ENCODE measurements around the gene OR4D1.
"Not testable (repeated sequence)": the region's sequence is repeated elsewhere in the genome, so short reads cannot be mapped to it uniquely, and the experiment has no call there.

Gene OR4D1

DNA sequence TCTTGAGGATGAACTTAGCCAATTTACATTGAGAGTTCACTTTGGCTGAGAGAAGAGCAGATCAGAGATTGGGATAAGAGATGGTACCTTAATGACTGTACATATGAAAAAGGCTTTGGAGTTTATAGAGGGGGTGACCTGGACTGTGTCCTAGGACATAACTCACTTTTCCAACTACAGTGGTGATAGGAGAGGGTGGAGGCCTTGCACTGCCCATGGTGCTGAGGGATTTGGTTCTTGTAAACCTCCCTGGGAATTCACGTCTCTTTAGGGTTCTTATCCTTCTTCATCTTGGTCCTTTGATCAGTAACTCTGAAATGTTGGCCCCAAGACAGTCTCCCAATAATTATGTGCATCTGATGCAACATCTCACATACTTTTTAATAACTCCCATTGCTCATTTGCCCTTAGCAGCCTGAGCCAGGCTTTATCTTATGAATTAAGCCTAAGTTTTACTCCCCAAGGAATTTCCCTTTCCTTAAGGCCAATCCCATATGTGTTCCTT lies at the start of gene OR4D1:
Gene OR4D1, plus strand, starts transcription at position 455 of the 505 bp plus-strand sequence. CDS start 6,770 bp downstream, outside the sequence.
- DNase-seq (ENCODE audit: low spot score) = no peak

DNA sequence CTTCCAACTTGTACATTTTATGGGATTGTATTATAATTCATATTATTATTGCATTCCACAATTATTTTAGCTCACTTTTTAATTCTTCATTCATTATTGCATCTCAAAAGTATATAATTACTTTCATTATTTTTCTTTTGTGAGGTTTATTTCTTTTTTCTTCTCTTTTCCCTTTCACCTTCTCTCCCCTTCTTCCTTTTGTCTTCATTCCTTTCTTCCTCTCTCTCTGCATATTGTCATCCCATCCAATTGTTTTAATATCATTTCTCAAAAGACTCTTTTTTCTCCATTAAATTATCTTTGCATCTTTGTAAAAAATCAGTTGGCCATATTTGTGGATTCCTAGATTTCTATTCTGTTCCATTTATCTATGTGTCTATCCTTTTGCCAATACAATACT lies 47.7 kb upstream of the OR4D1 start:
- DNase-seq (ENCODE audit: low spot score) = no peak

DNA sequence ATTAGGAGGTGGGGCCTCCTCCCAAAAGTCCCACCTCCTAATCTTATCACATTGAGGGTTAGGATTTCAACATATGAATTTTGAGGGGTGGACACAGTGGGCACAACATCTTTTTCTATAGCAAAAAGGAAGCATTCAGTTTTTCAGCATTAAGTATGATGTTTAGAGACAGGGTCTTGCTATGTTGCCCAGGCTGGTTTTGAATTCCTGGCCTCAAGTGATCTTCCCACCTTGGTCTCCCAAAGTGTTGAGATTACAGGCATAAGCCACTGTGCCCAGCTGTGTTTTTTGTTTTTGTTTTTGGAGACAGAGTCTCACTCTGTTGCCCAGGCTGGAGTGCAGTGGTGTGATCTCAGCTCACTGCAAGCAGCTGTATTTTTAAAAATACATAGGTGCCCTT lies 46.3 kb upstream of the OR4D1 start:
- DNase-seq (ENCODE audit: low spot score) = not testable (repeated sequence)

DNA sequence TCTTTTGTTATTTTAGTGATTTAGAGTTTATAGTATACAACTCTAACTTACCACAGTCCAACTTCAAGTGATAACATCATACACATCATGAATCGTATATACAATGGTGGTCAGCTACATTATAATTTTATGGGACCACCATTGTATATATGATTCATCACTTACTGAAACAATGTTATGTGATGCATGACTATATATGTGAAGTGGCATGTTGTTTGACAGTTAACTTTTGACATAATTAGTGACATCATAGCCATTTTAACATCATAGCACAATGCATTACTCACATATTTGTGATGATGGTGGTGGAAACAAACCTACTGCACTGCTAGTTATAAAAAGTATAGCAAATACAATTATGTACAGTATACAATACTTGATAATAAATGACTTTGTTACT lies 43.1 kb upstream of the OR4D1 start:
- no peak for DNase-seq (ENCODE audit: low spot score)

DNA sequence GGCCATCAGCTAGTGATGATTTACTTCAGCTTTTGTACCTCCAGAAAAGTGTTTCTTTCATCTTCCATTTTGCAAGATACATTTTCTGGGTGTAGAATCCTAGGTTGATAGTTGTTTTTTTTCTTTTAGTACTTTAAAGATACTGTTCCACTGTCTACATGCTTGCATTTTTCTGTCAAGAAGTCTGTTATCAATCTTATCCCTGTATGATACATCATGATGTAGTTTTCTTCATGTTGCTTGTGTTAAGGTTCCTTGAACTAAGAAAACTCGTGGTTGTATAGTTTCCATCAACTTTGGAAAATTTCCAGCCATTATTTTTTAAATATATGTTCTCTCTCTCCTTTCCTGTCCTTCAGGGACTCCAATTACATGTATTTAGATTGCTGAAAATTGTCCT lies 40.9 kb upstream of the OR4D1 start:
- DNase-seq (ENCODE audit: low spot score) = no peak

DNA sequence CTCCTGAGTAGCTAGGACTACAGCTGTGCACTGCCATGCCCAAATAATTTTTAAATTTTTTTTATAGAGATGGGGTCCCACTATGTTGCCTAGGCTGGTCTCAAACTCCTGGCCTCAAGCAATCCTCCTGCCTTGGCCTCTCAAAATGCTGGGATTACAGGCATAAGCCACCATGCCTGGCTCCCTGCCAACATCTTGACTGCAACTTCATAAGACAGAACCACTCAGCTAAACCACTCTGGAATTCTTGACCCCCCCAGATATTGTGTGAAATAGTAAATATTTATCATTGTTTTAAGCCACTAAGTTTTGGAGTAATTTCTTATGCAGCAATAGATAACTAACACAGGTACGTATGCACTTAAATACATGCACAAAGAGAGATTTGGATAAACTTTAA lies 39.0 kb upstream of the OR4D1 start:
- no peak for DNase-seq (ENCODE audit: low spot score)

DNA sequence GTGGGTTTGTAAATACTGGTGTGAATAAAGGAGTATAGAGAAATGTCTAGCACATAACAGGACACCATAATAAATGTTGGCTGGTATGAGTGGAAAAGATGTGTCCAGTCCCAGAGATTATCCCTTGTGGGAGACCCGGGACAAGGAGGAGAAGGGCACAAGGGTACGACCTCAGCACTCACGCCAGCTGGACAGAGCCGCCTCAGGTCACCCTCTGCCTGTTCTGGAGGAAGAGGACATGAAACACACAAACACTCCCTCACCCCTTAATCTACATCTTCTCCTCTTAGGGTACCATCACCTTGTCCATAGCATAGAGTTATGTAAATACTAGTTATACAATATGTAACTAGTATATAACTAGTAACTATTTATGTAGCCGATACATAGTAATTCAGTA lies 38.2 kb upstream of the OR4D1 start:
- no peak for DNase-seq (ENCODE audit: low spot score)

DNA sequence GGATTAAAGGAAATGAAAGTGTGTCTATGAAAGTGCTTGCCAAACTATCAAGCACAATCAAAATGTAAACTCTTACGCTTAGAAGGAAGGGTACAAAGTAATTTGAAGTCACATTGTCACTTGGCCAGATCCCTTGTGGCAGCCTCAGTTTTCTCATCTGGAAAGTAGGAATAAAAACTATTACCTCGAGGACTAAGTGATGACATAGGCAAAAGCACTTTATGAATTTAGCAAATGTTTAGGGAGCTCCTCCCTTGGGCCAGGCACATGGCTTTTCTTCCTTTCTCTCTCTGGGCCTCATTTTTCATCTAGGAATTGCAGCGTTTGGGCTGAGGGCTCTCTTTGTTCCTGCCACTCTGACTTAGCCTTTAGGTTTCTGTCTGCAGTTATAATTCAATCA lies 36.5 kb upstream of the OR4D1 start:
- DNase-seq (ENCODE audit: low spot score) = no peak

DNA sequence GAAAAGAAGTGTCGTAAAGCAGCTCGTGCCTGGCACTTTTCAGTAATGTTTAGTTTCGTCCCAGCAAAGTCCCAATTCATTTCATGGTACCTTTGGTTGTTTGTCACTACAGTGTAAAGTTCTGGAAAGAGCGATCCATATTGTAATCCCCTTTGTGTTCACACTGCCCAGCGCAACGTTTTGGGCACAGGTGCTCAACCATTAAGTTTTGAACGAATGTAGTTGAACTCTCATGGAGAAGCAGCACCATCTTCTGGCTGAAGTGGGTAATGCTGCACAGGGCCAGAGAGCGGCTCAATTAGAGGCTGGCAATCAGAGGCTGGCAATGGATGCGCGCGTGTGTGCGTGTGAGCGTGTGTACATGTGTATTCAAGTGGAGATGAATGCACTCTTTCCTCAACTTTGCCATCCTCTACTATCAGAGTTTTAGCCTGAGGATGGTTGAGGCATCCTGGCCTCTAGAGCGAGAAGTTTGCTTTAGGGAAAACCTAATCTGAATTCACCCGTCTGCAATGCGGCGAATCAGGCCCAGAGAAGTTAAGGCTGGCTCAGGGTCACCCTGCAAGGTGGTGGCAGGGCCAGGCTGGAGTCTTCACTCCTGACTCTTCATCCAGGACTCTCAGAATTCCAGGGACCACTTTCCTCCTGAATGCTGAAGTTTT lies 35.1 kb upstream of the OR4D1 start:
- DNase-seq (ENCODE audit: low spot score) = peak; percentile 76

DNA sequence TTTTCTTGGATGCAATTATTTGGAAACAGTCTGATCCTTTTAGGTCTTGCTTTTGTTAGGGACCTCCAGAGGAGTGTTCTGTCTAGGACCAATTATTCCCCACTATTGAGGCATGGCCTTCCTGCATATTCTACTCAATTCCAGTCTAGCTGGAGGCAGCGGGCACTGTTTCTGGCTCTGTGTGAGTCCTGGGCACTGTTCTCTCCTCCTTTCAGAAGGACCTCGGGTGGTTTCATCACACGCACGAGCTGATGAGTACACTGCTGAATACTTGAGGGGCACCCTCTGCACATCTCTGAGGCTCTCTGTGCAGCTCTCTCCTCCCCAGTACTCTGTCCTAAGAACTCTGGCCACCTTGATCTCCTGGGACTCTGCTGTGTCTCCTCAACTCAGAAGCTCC lies 34.2 kb upstream of the OR4D1 start:
- no peak for DNase-seq (ENCODE audit: low spot score)

DNA sequence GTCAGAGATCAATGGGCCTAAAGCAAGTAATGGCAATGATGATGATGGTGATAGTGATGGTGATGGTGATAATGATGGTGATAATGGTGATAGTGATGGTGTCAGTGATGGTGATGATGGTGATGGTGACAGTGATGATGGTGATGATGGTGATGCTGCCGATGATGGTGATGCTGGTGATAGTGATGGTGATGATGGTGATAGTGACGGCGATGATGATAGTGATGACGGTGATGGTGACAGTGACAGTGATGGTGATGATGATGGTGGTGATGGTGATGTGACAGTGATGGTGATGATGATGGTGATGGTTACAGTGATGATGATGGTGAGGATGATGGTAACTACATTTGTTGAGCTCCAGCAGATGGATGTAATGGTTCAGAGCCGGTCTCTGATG lies 30.8 kb upstream of the OR4D1 start:
- DNase-seq (ENCODE audit: low spot score) = no peak

DNA sequence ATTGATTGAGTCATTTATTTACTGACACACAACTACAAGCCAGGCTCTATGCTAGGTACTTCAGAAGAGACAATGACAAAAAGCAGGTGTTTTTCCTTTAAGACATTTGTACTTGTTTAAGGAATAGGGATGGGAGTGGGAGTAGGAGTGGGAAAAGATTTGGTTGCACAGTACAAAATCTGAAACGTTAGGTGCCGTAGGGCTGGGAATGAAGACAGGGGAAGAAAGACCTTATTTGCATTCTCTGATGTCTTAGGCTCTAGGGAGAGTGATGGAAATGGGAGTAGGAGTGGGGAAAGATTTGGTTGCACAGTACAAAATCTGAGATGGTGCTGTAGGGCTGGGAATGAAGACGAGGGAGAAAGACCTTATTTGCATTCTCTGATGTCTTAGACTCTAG lies 28.7 kb upstream of the OR4D1 start:
- no peak for DNase-seq (ENCODE audit: low spot score)

DNA sequence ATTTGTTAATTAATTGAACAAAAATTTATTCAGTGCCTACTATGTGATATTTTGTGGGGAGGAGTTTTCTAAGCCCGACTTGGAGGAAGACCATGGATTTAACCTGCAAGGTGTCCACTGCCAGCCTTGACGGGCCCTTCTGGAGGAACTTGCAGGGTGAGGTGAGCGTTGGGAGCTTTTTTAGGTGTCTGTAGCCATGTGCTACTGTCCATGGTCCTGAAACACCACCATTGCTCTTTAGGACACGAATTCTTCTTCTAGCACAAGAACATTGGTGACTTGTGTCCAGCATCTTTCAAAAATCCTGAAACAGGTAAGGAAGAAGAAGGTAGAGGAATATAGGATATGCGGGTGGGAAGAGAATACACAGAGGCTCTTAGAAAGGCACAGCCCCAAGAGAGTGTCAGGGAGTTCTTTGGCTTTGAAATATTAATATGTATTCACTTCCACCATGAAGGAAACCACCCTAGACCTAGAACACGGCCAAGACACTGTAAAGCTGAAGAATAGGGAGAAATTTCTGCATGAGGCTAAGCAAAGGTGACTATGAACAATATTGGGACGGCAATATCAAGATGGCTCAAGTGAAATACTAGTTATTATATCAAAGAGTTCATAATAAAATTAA lies 27.9 kb upstream of the OR4D1 start:
- peak; percentile 48 for DNase-seq (ENCODE audit: low spot score)

DNA sequence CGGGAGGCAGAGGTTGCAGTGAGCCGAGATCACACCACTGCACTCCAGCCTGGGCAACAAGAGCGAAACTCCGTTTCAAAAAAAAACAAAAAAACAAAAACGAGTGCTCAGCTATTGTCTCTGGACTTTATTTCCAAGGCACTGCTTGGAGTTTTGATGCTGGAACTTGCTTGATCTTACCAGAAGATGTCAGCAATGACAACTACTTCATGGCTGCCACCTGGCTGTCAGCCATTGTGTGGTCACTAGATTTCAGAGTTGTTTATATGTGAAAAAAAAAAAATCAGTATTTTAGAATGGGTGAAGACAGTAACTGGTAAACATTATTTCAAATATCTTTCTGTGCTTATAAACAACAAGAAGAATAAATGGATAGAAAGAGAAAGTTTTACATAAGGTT lies 26.3 kb upstream of the OR4D1 start:
- peak; percentile 20 for DNase-seq (ENCODE audit: low spot score)

DNA sequence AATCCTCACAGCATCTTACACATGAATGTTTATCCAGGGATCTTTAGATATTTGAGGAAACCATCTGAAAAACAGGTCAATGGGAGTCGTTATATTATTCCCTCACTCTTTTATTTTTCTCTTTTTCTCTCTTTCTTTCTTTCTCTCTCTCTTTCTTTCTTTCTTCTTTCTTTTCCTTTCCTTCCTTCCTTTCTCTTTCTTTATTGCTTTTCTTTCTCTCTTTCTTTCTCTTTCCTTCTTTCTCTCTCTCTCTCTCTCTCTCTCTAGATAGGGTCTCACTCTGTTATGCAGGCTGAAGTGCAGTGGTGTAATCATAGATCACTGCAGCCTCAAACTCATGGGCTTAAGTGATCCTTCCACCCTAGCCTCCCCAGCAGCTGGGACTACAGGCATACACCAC lies 20.3 kb upstream of the OR4D1 start:
- DNase-seq (ENCODE audit: low spot score) = no peak

DNA sequence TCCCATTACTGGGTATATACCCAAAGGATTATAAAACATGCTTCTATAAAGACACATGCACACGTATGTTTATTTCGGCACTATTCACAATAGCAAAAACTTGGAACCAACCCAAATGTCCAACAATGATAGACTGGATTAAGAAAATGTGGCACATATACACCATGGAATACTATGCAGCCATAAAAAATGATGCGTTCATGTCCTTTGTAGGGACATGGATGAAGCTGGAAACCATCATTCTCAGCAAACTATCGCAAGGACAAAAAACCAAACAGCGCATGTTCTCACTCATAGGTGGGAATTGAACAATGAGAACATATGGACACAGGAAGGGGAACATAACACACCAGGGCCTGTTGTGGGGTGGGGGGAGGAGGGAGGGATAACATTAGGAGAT lies 15.5 kb upstream of the OR4D1 start:
- DNase-seq (ENCODE audit: low spot score) = not testable (repeated sequence)

DNA sequence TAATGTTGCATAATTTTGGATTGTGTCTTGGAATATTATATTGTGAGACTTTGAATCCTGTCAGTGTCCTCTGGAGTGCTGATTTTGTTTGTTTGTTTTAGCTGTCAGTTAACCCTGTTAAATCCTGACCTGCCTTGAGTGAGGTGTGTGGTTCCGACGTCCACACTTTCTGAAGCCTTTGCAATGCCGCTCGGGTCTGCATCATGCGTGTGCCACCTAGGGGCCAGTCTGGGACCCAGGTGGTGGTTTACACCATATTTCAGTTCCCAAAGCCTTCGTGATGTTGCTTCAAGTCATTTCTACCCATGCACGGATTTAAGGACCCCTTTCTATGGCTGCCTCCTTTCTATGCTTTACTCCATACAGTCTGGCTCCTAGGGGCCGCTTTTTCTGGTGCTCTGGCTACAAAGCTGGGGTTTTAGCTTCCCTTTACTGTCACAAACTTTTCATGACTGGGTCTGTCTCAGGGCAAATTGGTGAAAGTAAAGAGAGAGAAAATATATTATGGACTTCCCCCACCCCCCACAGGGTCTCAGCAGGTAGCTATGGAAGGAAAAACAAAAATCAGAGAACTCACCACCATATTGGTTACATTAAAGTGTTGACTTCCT lies 11.4 kb upstream of the OR4D1 start:
- DNase-seq (ENCODE audit: low spot score) = no peak

DNA sequence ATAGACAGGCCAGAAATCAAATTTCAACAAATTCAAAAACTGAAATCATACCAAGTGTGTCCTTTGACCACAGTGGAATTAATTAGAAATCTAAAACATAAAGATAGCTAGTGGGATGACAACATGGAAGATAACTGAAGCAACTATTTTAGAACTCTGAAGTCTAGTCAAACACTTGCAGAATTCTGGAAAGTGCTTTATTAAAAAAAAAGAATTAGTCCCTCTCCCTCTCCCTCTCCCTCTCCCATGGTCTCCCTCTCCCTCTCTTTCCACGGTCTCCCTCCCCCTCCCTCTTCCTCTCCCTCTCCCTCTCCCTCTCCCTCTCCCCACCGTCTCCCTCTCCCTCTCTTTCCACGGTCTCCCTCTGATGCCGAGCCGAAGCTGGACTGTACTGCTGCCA lies 6.7 kb upstream of the OR4D1 start:
- DNase-seq (ENCODE audit: low spot score) = no peak

DNA sequence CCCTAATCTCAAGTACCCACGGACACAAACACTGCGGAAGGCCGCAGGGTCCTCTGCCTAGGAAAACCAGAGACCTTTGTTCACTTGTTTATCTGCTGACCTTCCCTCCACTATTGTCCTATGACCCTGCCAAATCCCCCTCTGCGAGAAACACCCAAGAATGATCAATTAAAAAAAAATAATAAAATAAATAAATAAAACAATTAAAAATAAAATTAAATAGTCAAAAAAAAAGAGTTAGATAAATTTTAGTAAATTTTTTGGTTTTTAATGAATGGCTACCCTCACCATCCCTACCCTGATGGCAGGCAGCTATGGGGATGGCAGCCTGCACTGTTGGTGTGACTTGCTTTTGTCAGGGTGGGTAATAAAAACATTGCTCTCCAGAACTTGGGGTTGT lies 4.8 kb upstream of the OR4D1 start:
- DNase-seq (ENCODE audit: low spot score) = not testable (repeated sequence)

DNA sequence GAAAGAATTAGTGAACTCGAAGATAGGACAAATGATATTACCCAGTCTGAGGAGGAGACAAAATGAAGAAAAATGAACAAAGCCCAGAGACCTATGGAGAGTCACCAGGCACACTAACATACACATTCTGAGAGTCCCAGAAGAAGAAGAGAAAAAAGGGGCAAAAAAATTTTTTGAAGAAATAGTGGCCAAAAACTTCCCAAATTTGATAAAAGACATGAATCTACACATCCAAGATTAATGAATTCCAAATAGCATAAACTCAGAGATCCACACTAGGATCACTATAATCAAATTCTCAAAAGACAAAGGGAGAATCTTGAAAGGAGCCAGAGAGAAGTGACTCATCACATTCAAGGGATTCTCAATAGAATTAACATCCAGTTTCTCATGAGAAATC lies 3.4 kb upstream of the OR4D1 start:
- no peak for DNase-seq (ENCODE audit: low spot score)

DNA sequence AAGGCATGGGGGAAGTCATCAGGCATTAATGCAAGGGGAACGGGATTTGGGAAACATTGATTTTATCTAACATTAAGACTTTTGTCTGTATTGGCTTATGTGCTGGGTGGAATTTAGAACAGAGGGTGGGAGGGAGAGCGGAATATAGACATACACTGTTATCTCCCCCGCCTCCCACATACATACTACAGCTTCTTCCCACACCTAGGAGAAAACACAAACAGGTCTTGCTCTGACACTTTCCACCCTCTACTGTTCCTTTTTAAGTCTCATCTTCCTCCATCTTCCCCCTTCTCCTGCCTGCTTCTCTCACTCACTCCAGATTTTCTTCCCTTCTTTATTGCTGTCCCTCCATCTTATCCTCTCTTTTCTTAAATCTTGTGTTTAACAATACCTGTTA lies 425 bp downstream of the OR4D1 start:
- no peak for DNase-seq (ENCODE audit: low spot score)

DNA sequence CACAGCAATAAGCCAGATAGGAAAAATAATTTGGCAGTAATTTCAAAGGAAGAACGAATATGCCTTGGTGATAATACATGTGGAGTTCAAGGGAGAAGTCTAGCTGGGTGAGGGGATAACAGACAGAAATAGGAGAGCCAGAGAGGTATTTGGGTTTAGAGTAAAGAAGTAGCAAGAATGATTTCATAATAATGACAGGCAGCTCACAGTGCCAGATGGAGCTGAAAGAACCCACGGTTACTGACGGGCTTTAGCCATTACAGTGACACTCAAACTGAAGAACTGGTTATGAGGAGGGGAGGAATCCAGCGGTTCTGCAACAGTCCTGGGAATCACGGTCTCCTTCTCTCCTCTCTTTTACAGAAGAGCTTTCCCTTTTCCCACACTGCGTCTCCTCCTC lies 2.2 kb downstream of the OR4D1 start:
- DNase-seq (ENCODE audit: low spot score) = no peak

DNA sequence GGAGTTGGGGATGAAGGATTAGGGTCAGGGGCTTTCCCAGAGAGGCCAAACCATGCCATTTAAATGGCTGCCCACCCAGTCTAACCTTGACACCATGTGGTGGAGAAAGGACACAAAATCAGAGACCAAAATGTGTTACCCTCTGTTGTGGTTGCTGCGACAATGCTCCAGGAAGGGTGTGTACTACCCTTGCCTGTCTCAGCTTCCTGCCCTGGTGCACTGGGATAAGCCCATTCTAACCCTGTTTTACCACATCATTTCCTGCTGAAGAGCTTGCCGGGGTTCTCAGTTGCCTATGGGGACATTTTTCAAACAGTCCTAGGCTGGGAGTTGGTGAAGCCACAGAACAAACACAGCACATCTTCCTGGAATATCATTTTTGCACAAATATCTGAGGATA lies 4.9 kb downstream of the OR4D1 start:
- no peak for DNase-seq (ENCODE audit: low spot score)

DNA sequence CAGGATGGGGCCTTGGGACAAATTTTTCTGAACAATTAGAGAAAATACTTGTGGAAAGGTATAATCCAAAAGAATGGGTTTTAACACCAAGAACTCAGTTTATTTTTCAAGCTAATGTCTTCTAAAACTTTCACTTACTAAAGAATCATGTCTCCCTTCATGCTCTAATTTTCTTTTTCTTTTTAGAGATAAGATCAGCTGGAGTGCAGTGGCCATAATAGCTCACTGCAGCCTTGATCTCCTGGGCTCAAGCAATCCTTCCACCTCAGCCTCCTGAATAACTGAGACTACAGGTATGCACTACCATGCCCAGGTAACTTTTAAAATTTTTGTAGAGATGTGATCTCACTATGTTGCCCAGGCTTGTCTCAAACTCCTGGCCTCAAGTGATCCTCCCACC lies 5.5 kb downstream of the OR4D1 start:
- no peak for DNase-seq (ENCODE audit: low spot score)

Measured in AG08396 (cell line).